Liver (tissue), 9 donors: ENCODE measurements around the gene RARG. TPM values are rescaled to one million over a fixed set of nuclear protein-coding genes. Genes with fewer than 3 reads are reported as not detected.

ENCODE experiments used
- DNase-seq: peaks from one replicate; pipeline ENCODE4 v3.0.0-alpha.2; 2017; ENCODE audit warnings: low spot score
- H3K27ac ChIP-seq, 2 donors: one replicate each; pipeline ENCODE4 v1.7.0; 2013; ENCODE audit warnings: inconsistent platforms in 2 of 2, low read length in 2 of 2, control low read depth in 1 of 2, low read depth in 1 of 2, mild to moderate bottlenecking in 1 of 2
- H3K27me3 ChIP-seq, 4 donors: one replicate each; pipeline versions ENCODE4 v1.6.1 to v1.7.0; 2013; ENCODE audit warnings: low read length in 3 of 4, inconsistent platforms in 1 of 4, mild to moderate bottlenecking in 1 of 4, moderate library complexity in 1 of 4; ENCODE audit not compliant: control insufficient read depth in 4 of 4, insufficient read depth in 4 of 4
- H3K36me3 ChIP-seq, 4 donors: one replicate each; pipeline versions ENCODE4 v1.6.1 to v1.7.0; 2013; ENCODE audit warnings: low read length in 3 of 4, mild to moderate bottlenecking in 3 of 4, low read depth in 1 of 4, moderate library complexity in 1 of 4; ENCODE audit not compliant: control insufficient read depth in 4 of 4, insufficient read depth in 3 of 4
- H3K4me1 ChIP-seq, 4 donors: one replicate each; pipeline versions ENCODE4 v1.6.1 to v1.7.0; 2013; ENCODE audit warnings: low read length in 3 of 4, mild to moderate bottlenecking in 3 of 4, moderate library complexity in 1 of 4; ENCODE audit not compliant: control insufficient read depth in 4 of 4, insufficient read depth in 4 of 4
- H3K4me3 ChIP-seq, 3 donors: one replicate each; pipeline versions ENCODE4 v1.6.1 to v1.7.0; 2013; ENCODE audit warnings: low read length in 3 of 3, control low read depth in 1 of 3, low read depth in 1 of 3, mild to moderate bottlenecking in 1 of 3
- H3K9ac ChIP-seq, 2 donors: one replicate each; pipeline ENCODE4 v1.7.0; 2013; ENCODE audit warnings: low read length in 2 of 2, mild to moderate bottlenecking in 2 of 2, moderate library complexity in 2 of 2, control low read depth in 1 of 2, low read depth in 1 of 2
- H3K9me3 ChIP-seq, 4 donors: one replicate each; pipeline versions ENCODE4 v1.6.1 to v1.7.0; 2013; ENCODE audit warnings: low read length in 3 of 4; ENCODE audit not compliant: control insufficient read depth in 4 of 4
- ATF3 ChIP-seq: IDR thresholded peaks from 2 replicates; pipeline ENCODE4 v1.6.1; 2016; ENCODE audit warnings: antibody characterized with exemption
- CTCF ChIP-seq: fragments of 150-350 bp; IDR thresholded peaks from 2 replicates; pipeline ENCODE4 v1.5.1; 2017; ENCODE audit warnings: improper control_type of control experiment, low read depth, low read length; ENCODE audit not compliant: missing input control
- EGR1 ChIP-seq, 2 donors: IDR thresholded peaks; 2 replicates each; pipeline ENCODE4 v1.6.1; 2016 to 2018; ENCODE audit warnings: antibody characterized with exemption in 2 of 2, low read depth in 2 of 2
- FOXA1 ChIP-seq: IDR thresholded peaks from 2 replicates; pipeline ENCODE4 v1.6.1; 2016; ENCODE audit warnings: antibody characterized with exemption
- GABPA ChIP-seq, 2 donors: IDR thresholded peaks in 1 of 2; conservative IDR thresholded peaks in 1 of 2; 2 replicates each; pipeline ENCODE4 v1.6.1; 2016; ENCODE audit warnings: antibody characterized with exemption in 2 of 2, mild to moderate bottlenecking in 1 of 2, moderate library complexity in 1 of 2
- HNF4G ChIP-seq: IDR thresholded peaks from 2 replicates; pipeline ENCODE4 v1.6.1; 2016; ENCODE audit warnings: antibody characterized with exemption
- JUND ChIP-seq, 2 donors: IDR thresholded peaks; 2 replicates each; pipeline ENCODE4 v1.6.1; 2016; ENCODE audit warnings: antibody characterized with exemption in 2 of 2
- MAX ChIP-seq: IDR thresholded peaks from 2 replicates; pipeline ENCODE4 v1.6.1; 2016; ENCODE audit warnings: antibody characterized with exemption
- NR2F2 ChIP-seq: IDR thresholded peaks from 2 replicates; pipeline ENCODE4 v1.6.1; 2016; ENCODE audit warnings: antibody characterized with exemption
- RAD21 ChIP-seq, 2 donors: IDR thresholded peaks; 2 replicates each; pipeline ENCODE4 v1.6.1; 2016; ENCODE audit warnings: antibody characterized with exemption in 2 of 2, mild to moderate bottlenecking in 2 of 2
- REST ChIP-seq: IDR thresholded peaks from 2 replicates; pipeline ENCODE4 v1.6.1; 2016; ENCODE audit warnings: antibody characterized with exemption, mild to moderate bottlenecking
- RXRA ChIP-seq, 2 donors: IDR thresholded peaks; 2 replicates each; pipeline ENCODE4 v1.6.1; 2017 to 2018; ENCODE audit warnings: antibody characterized with exemption in 2 of 2, mild to moderate bottlenecking in 1 of 2
- SP1 ChIP-seq: IDR thresholded peaks from 2 replicates; pipeline ENCODE4 v1.6.1; 2018; ENCODE audit warnings: antibody characterized with exemption, mild to moderate bottlenecking
- TAF1 ChIP-seq: conservative IDR thresholded peaks from 2 replicates; pipeline ENCODE4 v1.6.1; 2016; ENCODE audit warnings: antibody characterized with exemption, mild to moderate bottlenecking
- YY1 ChIP-seq: IDR thresholded peaks from 2 replicates; pipeline ENCODE4 v1.6.1; 2016; ENCODE audit warnings: antibody characterized with exemption, mild to moderate bottlenecking
- ZBTB33 ChIP-seq: IDR thresholded peaks from 2 replicates; pipeline ENCODE4 v1.6.1; 2016; ENCODE audit warnings: antibody characterized with exemption
- WGBS: extraction: QIAGEN DNeasy Blood & Tissue Kit; methylation state at CpG from one replicate; pipeline ENCODE4 v1.1.7; 2013; 5-methylcytosine and 5-hydroxymethylcytosine counted together
- polyA plus RNA-seq, 2 donors: library from polyadenylated mRNA; stranded (reverse) in 1 of 2; unstranded in 1 of 2; fragments of 200-250 nt in 1 of 2; fragments of >200 nt in 1 of 2; fragmentation: Nextera tagmentation in 1 of 2; extraction: Ambion mirVana in 1 of 2; gene quantifications; one replicate each; pipeline versions ENCODE4 v1.2.1 to v1.2.3, GENCODE V29; 2013 to 2015
- total RNA-seq, 2 donors: library from RNA; depleted of rRNA; stranded (reverse); fragments of >200 nt; gene quantifications; one replicate each; pipeline ENCODE4 v1.2.3, GENCODE V29; 2014
- donor health status: healthy.
- donor health status: healthy.
- donor health status: healthy.
- donor health status: healthy.
- donor health status: healthy.

RARG gene
- total and polyA plus RNA-seq, 4 donors = 1.7 to 3.1 (median 2.7) TPM

- no peak for TF ChIP-seq ZBTB33
- no peak for TF ChIP-seq ATF3
- no peak for TF ChIP-seq JUND (IDR thresholded peaks at IDR 0.05)
- TF ChIP-seq HNF4G = no peak
Observed at GRCh38 chr12:53230108-53230845, 1.7 kb downstream of the RARG start (continued).

GRCh38 chr12:53229454-53229853 is 2.6 kb downstream of the RARG start:
- no peaks in the 10 kb centered on the region for H3K36me3 ChIP-seq
- H3K27ac ChIP-seq = no peak overlapping the region
- no peak overlapping the region for H3K9ac ChIP-seq
- H3K9me3 ChIP-seq = no peaks in the 10 kb centered on the region
- peaks cover 0 to 4% (median 2%) of the 10 kb centered on the region in 4 donors for H3K4me1 ChIP-seq
- no peak for DNase-seq
- no peak overlapping the region for H3K4me3 ChIP-seq
- TF ChIP-seq ATF3 (no peak), TAF1 (no peak), REST (no peak), FOXA1 (no peak), ZBTB33 (no peak), EGR1 (IDR thresholded peaks at IDR 0.05; ENCODE audit: low read depth in 2 of 2) (no peak), SP1 (no peak), RXRA (IDR thresholded peaks at IDR 0.05) (no peak)
- WGBS = 91% methylated on average over 2 of the region's 2 CpGs
- H3K27me3 ChIP-seq = peaks cover 0 to 7% (median 0%) of the 10 kb centered on the region in 4 donors

- Histone ChIP-seq H3K4me1 (peaks cover 0 to 6% (median 2%) of the 10 kb centered on the region in 4 donors), H3K9ac (no peak overlapping the region), H3K27me3 (no peaks in the 10 kb centered on the region), H3K36me3 (no peaks in the 10 kb centered on the region), H3K27ac (no peak overlapping the region), H3K9me3 (no peaks in the 10 kb centered on the region), H3K4me3 (no peak overlapping the region)
- DNase-seq = no peak
- WGBS = 88% methylated on average over 1 of the region's 1 CpG
- no peak for TF ChIP-seq CTCF
- TF ChIP-seq JUND (IDR thresholded peaks at IDR 0.05) = no peak
- no peak for TF ChIP-seq RAD21 (IDR thresholded peaks at IDR 0.05)
- TF ChIP-seq MAX = no peak
- no peak for TF ChIP-seq HNF4G
- TF ChIP-seq TAF1 = no peak
- TF ChIP-seq GABPA (IDR thresholded peaks at IDR 0.05 in 1 of 2, conservative IDR thresholded peaks at IDR 0.05 in 1 of 2) = no peak
- TF ChIP-seq SP1 = no peak
- TF ChIP-seq RXRA (IDR thresholded peaks at IDR 0.05) = no peak
- no peak for TF ChIP-seq NR2F2
- no peak for TF ChIP-seq YY1
Observed at GRCh38 chr12:53227836-53228235, 4.2 kb downstream of the RARG start.
